Activated naive CD4-positive, alpha-beta T cell (primary cell): Measurements from ENCODE around the gene IARS1.

ENCODE experiments used
- DNase-seq, 4 experiments: peaks; one replicate each; lab custom pipeline; 2025; lab: John Stamatoyannopoulos, UW

The IARS1 gene

DNA sequence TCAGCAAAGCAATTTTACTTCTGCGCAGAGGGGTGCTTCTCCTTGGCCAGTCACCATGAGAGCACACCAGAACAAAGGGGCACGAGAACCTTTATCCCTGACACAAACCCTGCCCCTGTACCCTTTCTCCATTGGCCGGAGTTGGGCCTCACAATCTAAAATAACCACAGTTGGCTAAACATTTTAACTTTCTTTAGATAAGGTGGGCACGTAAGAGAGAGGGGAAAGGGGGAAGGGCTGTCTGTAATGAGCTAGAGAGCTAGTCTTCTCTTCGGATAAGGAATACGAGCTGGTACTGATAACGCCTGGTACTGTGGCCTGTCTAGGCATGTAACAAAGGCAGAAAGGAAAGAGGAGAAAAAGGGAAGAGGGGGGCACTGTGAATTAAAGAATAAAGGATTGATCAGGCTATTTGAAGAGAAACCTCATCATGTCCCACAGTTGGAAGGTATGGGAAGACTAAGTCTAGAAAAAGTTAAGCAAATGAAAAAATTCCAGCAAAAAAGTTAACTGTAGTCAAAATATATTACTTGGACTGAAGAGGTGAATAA is 1.8 kb upstream of the IARS1 start:
- DNase-seq: no peak

DNA sequence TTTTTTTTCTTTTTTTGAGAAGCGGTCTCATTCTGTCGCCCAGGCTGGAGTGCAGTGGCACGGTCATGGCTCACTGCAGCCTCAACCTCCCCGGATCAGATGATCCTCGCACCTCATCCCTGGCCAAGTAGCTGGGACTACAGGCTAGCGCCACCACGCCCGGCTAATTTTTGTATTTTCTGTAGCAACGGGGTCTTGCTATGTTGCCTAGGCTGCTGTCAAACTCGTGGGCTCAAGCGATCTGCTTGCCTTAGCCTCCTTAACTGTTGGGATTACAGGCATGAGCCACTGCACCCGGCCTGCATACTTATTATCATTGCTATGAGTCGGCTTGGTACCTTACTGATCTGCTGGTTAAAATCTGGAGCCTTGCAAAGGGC is 790 bp upstream of the IARS1 start:
- no peak for DNase-seq

DNA sequence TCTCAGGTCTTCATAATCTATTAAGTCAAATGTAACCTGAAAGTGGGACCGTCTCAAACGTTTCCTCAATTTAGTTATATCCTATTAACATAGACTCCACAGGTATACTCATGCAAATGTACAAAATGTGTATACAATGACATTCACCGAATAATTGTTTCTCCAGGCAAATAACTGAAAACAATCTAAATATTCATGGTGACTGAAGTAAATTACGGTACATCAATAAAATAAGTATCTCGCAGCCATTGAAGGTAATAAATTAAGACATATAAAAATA is 482 bp downstream of the IARS1 start:
- no peak for DNase-seq

DNA sequence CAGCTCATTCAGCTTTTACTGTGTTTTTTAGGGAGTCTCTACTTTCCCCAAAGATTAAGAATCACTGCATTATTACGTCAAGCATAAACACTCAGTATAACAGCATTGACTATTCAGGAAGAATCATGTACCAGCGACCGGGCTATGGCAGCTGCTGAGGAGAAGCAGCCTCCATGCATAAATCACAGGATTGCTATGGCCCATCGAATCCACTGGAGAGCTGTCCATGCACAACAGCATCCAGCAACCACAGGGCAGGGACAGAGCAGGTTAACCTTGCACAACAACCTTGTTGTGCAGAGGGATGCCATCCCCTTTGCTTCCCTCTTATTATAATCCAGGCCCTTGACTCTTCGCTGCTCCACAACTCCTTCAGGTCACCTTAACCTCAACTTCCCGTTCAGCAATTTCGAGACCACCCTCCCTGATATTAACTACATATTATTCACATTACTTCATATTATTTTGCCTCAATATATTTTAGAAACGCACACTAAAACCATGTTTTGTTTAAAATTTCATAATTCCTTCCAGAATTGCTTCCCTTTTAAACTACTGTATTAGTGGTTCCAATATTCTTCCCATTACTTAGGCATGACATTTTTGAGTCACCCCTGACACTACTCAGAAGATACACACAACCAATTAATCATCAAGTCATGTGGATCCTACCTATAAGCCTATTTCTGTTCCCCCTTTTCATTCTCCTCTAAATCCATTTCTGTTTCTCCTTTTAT is 991 bp downstream of the IARS1 start:
- DNase-seq: no peak

DNA sequence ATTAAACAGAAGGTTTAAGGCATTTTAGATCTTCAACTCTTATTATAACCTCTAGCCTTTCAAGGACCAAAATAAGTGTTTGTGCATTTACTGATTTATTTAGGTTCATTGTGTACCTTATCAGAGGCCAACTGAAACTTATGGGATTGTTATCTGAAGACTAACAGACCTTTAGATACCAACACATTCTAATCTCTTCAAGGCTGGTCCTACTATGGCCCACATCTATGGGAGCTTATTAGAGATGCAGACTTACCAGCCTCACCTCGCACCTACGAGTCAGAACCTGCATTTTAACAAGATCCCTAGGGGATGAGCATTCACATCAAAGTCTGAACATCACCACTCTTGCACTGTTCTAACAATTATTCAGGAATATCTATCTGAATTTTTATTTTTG is 1.9 kb downstream of the IARS1 start:
- no peak for DNase-seq

DNA sequence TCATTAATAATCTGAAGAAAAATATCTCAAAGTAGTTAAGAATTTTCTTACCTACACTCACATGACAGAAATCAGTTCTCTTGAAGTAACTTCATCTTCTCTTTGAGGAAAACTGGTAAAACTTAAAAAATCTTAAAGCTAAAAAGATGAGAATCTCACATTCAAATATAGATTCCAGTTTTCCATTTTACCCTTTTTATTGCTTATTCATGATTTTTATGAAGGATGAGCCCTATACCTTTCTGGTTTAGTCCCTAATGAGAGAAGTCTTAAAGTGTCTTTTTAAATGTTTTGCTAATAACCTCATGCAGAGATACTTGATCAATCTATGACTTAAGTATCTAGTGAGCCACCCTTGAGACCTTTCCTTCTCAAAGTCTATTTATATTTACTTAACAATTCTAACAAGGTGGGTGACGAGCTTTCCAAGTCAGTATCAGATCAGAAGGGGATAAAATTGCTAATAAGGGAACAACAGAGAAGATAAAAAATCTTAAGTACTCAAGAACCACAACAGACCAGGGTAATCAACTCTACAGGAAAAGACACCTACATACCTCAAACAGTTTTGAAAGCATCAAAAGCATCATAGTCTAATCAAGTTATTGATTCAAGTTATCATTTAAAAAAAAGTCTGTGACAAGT is 2.6 kb downstream of the IARS1 start:
- no peak for DNase-seq

DNA sequence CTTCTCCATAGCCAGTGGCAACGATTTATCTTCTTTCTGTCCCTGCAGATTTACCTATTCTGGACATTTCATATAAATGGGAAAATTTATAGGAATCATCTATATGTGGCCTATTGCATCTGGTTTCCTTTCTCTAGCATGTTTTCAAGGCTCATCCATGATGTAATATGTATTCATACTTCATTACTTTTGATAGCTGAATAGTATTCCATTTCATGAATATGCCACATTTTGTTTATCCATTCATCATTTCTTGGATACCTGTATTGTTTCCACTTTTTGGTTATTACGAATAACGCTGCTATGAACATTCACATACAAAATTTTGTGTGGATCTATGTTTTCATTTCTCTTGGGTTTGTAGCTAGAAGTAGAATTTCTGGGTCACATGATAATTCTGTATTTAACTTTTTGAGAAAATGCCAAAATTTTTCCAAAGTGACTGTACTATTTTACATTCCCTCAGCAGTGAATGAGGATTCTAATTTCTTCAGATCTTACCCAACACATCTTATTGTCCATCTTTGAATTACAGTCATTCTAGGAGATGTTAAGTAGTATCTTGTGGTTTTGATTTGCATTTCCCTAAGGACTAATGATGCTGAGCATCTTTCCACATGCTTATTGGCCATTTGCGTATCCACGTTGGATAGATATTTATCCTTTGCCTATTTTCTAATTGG is 3.6 kb downstream of the IARS1 start:
- no peak for DNase-seq

DNA sequence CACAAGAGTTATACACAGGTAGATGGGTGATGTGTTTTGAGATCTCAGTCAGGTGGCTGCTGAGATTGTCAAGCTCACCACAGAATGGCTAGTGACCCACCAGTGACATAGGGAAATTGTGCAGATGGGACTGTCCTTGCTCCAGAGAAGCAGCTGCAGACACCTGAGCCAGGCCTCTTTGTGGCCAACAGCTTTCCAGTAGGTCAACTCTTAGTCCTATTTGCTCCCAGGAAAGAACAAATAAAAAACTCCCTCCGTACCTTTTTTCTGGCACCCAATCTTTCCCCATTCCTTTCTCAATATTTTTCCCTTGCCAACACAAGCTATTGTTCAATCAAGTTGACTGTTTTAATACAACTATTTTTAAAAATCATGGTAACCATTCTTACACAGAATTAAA is 14.2 kb downstream of the IARS1 start:
- DNase-seq: no peak

DNA sequence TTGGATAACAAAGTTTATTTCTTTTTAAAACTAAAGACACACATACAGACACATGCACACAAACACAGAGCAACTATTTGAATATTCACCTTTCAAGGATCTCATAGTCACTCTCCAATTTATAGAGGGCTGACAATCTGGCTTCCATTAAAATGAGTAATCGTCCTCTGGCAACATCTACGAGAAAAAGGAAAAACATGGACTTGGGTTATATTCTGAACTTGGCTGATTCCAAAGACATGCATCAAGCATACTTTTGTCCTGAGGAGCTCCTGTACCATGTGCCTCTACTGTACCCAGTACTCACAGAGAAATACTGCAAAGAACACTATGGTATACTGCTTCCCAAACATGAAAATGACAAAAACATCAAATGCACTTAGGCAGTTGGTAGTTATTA is 15.4 kb downstream of the IARS1 start:
- DNase-seq: no peak

DNA sequence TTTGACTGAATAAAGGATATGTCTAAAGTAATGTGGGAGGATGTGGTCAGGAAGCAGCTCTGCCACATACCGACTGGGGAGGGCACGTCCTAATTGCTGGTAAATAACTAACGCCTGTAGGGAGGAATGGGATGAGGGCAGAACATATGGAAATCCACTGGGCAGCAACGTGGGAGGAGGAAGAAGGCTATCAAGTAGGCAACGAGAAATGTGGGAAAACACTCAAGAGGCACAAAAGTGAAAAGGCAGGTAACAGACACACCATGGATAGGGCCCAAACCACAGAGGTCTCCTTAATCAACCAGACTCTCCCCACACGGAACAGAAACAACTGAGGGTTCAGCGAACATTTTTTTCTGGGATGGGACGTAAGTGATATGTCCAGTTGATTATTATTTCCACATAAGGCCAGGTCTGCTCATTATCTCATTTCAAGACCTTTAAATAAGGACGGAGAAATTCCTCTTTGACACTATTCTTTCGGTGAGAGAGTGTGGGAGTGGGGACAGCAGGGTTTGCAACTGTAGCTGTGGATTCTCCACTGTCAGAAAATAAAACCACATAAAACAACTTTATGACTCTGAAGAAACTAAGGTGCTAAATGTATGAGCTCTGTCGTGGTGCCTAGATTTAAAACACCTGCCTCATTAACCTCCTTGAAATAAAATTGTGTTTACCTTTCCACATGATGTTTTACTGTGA is 17.0 kb downstream of the IARS1 start:
- no peak for DNase-seq

DNA sequence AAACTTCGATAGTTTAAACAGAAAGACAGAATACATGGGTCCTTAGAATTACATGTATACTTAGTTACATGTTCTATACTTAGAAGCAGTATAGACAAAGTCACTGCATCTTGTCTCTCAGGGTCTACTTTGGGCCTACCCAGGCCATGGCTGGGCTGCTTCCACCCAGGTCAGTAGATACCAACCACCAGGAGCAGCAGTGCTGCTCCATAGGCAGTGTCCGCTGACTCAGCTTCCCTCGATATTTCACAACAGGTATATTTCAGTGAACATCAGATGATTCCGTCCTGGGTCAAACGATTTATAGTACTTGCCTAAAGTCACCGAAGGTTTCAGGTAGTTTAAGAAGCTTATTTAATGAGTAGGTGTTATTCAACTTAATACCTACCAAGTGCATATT is 18.0 kb downstream of the IARS1 start:
- DNase-seq: no peak

DNA sequence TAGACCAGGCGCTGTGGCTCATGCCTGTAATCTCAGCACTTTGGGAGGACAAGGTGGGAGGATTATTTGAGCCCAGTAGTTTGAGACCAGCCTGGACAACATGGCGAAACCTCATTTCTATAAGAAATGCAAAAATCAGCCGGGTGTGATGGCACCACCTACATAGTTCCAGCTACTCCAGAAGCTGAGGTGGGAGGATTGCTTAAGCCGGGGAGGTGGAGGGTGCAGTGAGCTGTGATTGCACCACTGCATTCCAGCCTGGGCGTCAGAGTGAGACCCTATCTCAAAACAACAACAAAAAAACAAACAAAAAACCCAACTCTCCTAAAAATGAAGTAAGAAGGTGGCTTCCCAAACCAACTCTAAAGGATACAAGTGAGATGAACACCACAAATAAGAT is 23.0 kb downstream of the IARS1 start:
- no peak for DNase-seq

DNA sequence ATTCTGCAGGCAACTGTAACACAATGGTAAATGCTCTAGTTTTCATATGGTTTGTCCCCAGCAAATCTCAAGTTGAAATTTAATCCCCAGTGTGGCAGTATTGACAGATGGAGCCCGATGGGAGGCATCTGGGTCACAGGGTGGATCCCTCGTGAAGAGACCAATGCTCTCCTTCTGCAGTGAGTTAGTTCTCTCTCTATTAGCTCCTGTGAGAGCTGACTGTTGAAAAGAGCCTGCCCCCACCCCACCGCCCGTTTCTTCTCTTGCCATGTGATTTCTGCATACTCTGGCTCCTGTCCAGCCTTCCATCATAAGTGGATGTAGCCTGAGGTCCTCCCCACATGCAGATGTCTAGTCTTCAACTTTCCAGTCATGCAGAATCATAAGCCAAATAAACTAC is 27.0 kb downstream of the IARS1 start:
- DNase-seq: no peak

DNA sequence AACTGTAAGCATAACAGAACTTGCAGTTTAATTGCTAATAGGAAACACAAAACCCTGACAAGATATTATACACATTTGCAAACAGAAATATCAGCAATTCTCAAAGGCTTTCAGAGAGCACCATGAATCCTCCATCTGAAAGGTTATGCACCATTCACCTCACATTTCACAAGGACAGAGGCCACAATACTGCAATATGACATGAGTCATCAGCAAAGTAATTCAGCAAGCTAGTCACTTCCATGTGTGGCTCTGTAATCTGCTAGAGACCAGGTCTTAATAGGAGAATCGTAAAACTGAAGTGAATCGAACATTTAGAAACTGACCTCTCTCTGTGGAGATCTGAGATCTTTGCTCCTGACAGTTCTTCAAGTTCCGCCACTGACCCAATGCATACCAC is 28.3 kb downstream of the IARS1 start:
- DNase-seq: no peak

DNA sequence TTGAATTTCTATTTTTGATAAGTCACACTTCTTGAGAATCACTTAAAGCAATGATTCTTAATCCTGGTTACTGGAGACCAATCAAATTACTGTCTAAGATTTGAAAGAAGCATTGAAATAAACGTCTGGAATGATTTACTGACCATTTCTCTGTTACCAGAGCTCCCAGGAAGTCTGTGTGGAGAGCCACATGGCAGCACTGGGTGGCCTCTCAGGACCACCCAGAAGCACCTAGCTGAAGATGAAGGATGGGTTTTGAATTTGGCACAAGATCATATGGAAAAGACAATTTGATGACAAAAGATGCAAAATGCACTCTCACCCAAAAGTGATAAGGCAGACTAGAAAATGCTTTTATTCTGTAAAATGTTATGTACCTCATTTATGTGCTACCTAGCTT is 30.4 kb downstream of the IARS1 start:
- no peak for DNase-seq

DNA sequence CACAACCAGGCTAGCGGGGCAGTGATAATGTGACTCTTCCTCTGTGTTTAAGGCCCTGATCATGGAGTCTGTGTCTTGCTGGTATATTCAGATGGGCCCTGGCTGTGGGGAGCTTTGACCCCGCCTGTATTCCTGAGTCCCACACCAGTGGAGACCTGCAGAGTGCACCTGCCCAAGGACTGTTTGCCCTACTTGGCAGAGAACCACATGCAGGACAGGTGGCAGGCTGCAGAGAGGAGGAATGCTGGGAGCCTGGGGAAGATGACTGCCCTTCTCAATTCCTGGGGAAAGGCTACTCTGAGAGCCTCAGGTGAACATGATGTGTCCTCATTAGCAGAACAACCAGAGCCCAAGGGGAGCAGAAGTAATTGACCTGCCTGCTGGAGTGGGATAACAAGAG is 36.2 kb downstream of the IARS1 start:
- DNase-seq: no peak

DNA sequence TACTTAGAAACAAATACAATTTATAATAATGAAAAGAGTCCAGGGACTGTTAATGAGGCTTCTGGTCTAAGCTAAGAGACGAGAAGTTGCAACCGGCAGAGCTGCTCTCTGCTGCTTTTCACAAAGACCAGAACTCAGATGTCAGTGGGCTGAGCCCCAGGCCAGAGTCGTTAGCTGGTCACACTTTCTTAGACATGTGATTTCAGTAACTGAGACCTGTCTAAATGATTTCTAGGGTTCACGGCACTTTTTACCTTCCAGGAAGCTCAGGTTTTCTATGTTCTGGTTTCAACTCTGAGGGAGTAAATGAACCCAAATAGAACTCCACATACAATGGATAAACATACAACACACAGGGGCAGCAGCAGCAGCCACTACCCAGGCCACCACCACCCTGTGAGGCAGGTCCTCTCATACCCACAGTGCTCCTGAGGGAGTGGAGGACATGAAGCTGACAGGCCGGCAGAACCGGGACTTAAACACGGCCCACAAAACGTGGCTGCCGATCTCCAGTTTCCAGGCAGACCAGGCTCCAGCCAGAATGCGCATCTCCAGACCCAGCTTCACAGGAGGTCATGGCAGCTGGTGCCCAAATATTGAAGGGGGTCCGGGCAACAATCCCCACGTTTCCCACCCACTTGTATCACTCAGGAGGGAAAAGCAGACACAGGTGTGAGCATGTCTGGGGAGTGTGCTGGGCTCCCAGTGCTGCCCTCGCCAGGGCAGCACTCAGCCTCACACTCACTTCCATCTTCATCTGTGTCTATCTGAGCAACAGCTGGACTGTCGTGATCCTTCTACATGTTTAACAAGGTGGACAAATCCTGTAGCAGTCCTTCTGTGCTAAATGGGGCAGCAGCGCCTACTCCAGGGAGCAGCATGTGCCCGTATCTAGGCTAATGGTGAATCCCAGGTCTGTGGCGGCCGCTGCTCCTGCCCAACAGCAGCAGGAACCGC is 38.8 kb downstream of the IARS1 start:
- no peak for DNase-seq

DNA sequence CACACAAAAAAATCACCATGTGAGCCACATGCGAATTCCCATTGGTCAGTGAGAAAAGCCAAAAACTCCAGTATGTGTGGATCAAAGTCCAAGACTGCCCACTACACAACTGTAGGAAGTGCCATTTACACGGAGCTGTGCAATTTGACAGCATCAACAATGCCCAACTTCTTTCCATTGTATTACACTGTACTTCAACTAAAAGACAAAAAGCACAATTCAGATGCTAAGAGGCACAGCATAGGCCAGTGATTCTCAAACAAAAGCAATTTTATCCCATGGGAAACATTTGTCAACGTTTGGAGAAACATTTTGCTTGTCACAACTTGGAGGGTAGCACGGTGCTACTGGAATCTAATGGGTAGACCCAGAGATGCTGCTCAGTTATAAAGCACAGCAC is 39.8 kb downstream of the IARS1 start:
- DNase-seq: no peak

DNA sequence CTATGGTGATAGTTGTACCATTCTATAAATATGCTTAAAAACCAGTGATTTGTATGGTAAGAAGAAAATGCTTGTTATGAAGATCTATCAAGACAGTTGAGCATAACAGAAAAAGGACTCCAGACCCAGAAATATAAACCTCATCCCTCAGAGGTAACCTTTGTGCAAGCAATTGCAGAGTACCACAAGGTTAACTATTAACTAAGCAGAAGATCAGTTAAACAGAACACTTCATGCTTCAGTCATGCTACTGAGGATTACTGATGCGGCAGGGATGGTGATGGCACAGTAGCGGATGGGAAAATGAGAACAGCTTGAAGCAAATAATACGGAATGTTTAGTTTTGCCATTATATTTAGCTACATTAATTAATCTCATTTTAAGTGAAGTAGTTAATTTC is 45.5 kb downstream of the IARS1 start:
- no peak for DNase-seq

DNA sequence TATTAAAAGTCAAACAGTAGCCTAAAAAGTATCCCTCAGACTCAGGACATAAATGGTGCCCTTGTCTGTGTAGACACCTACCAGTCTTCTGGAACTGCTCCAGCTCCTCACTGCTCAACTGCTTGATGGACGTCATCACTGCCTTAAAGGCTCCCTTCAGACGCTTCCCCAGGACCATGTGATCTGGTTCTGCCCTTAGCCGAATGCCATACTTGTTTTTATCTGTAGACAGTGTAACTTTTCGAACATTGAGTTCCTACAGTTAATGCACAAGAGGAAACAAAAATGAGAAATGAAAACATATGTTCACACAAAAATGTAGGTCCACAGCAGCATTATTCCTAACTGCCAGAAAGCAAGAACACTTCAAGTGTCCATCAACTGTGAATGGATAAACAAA is 46.2 kb downstream of the IARS1 start:
- DNase-seq: no peak

DNA sequence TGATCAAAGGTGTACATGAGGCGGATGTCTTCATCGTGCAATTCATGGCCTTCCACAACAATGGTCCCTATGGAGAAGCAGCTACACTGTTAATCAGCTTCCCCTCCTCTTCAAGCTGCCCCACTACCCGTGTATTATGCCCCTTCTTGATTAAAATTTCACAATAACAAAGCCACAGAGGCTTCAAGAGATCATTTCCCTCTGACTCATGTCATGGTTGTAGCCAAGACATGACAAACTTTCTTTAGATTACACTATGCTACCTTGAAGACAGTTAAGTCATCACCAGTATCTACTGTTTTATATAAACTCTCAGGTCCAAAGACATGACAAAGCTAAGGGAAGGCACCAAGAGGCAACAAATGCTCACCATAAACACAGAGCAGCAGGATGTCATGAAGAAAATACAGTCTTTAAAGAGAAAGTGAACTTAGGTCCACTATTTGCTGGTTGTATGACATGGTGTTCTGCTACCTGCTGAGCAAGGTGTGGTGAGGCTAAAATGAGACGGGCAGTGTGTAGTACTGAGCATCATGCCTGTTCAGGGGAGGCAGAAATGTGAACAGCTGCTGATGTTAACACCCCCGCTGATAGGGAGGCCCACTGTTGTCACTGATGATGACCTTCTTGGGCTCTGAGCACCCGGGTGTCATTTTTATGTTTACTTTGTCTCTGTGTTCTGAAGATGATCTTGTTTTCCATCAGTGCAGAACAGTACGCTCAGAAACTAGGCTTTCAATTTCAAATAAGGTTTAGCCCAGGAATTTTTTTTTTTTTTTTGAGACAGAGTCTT is 48.3 kb downstream of the IARS1 start:
- DNase-seq: no peak
